OCI-LY7 (cell line): ENCODE measurements around the gene CRIM1. TPM values are rescaled to one million over a fixed set of nuclear protein-coding genes. Genes with fewer than 3 reads are reported as not detected.

ENCODE experiments used
- BruUV-seq: library from RNA; stranded (reverse); fragments of 400-500 nt; replicated peaks from 2 replicates; lab custom pipeline; 2021; lab: Mats Ljungman, UMichigan
- CTCF ChIA-PET: fragments of 300-600 bp; sonication (Branson Sonifier 250); formaldehyde crosslinking; loops from one replicate; lab custom pipeline; 2022; ENCODE audit warnings: antibody characterized with exemption; ENCODE audit not compliant: unreplicated experiment; lab: Charles Lee
- POLR2A ChIA-PET: fragments of 300-600 bp; sonication (Branson Sonifier 250); formaldehyde crosslinking; loops from one replicate; lab custom pipeline; 2022; ENCODE audit warnings: antibody characterized with exemption; lab: Charles Lee
- DNase-seq: peaks from one replicate; pipeline ENCODE4 v3.0.0-alpha.2; 2015; ENCODE audit warnings: low spot score
- H2AFZ ChIP-seq: fragments of 200-600 bp; sonication (generic), shearing (Covaris generic); 2 replicates; pipeline ENCODE4 v1.6.1; 2014; ENCODE audit warnings: mild to moderate bottlenecking, antibody characterized with exemption, low read length, moderate library complexity
- H3K27ac ChIP-seq: fragments of 200-600 bp; sonication (generic); 2 replicates; pipeline ENCODE4 v1.5.1; 2014; ENCODE audit warnings: mixed run types, low read depth, mild to moderate bottlenecking, moderate library complexity, low read length, inconsistent platforms; ENCODE audit not compliant: poor library complexity, severe bottlenecking
- H3K36me3 ChIP-seq: fragments of 200-600 bp; sonication (generic); 2 replicates; pipeline ENCODE4 v1.6.1; 2014; ENCODE audit warnings: mild to moderate bottlenecking, antibody characterized with exemption, low read length, moderate library complexity, mixed read lengths; ENCODE audit not compliant: insufficient read depth
- H3K4me1 ChIP-seq: fragments of 200-600 bp; sonication (generic); 2 replicates; pipeline ENCODE4 v1.5.1; 2014; ENCODE audit warnings: mild to moderate bottlenecking, low read length; ENCODE audit not compliant: insufficient read depth, poor library complexity, severe bottlenecking
- H3K4me2 ChIP-seq: fragments of 200-600 bp; sonication (generic); 2 replicates; pipeline ENCODE4 v1.6.1; 2014; ENCODE audit warnings: mild to moderate bottlenecking, low read length
- H3K4me3 ChIP-seq: fragments of 200-600 bp; sonication (generic); 2 replicates; pipeline ENCODE4 v1.5.1; 2014; ENCODE audit warnings: mild to moderate bottlenecking, low read depth, low read length; ENCODE audit not compliant: poor library complexity, severe bottlenecking
- H3K79me2 ChIP-seq: fragments of 200-600 bp; sonication (generic); 2 replicates; pipeline ENCODE4 v1.6.1; 2016; ENCODE audit warnings: low read depth, mild to moderate bottlenecking, low read length, moderate library complexity, mixed read lengths; ENCODE audit not compliant: insufficient read depth
- H3K9me2 ChIP-seq: fragments of 200-600 bp; sonication (generic); 2 replicates; pipeline ENCODE4 v1.6.1; 2016; ENCODE audit warnings: mild to moderate bottlenecking, low read length, mixed read lengths; ENCODE audit not compliant: insufficient read depth
- H3K9me3 ChIP-seq: fragments of 200-600 bp; sonication (generic); 2 replicates; pipeline ENCODE4 v1.6.1; 2014; ENCODE audit warnings: mild to moderate bottlenecking, mixed run types, low read length, mixed read lengths
- H4K20me1 ChIP-seq: fragments of 200-600 bp; sonication (generic); 2 replicates; pipeline ENCODE4 v1.6.1; 2014; ENCODE audit warnings: mild to moderate bottlenecking, antibody characterized with exemption, low read length, moderate library complexity, mixed read lengths; ENCODE audit not compliant: insufficient read depth
- EZH2phosphoT487 ChIP-seq: fragments of 200-600 bp; sonication (generic); IDR thresholded peaks from 2 replicates; pipeline ENCODE4 v1.6.1; 2018; ENCODE audit warnings: low read depth, borderline replicate concordance, mild to moderate bottlenecking, mixed run types, antibody characterized with exemption, low read length, moderate library complexity, mixed read lengths
- intact Hi-C: fragments of 100-400 bp; cut with micrococcal nuclease; formaldehyde crosslinking; loops from one replicate; pipeline ENCODE4 v1.10.0; 2022; ENCODE audit not compliant: unreplicated experiment
- total RNA-seq, 2 experiments: library from RNA; depleted of rRNA in 1 of 2; stranded (reverse); fragments of >200 nt in 1 of 2; shearing (Covaris generic) in 1 of 2; gene quantifications; 2 replicates each; pipeline ENCODE4 v1.2.3, GENCODE V29; 2014 to 2022
- TF ChIP-seq, protein P1 (sequence below): fragments of 200-600 bp; sonication (generic); conservative IDR thresholded peaks from 2 replicates; pipeline ENCODE4 v1.5.1; 2014; ENCODE audit warnings: mild to moderate bottlenecking, antibody characterized with exemption, low read length, moderate library complexity, mixed read lengths

CRIM1 gene
- total RNA-seq, 2 experiments from 2014 or later: 37.0 to 47.4 TPM

GRCh38 chr2:36550006-36550405 lies 194.4 kb downstream of the CRIM1 start:
- Histone ChIP-seq H3K9me2 (no peaks in the 10 kb centered on the region), H3K9me3 (no peaks in the 10 kb centered on the region), H3K4me1 (no peaks in the 10 kb centered on the region), H3K36me3 (peaks cover 73% of the 10 kb centered on the region), H4K20me1 (no peaks in the 10 kb centered on the region), H3K79me2 (no peaks in the 10 kb centered on the region), H3K27ac (no peak overlapping the region), H2AFZ (no peak overlapping the region), H3K4me3 (no peak overlapping the region), H3K4me2 (no peak overlapping the region)
- CTCF ChIA-PET: no interaction called here
- POLR2A ChIA-PET: interaction anchor here (0.6 to 0.9 kb wide), 3 partner anchors 8 to 114 kb away, joined by 3 to 5 read pairs (median 5); no protein-coding TSS in a partner anchor
- no peak for TF ChIP-seq EZH2phosphoT487
- TF ChIP-seq, protein P1, sequence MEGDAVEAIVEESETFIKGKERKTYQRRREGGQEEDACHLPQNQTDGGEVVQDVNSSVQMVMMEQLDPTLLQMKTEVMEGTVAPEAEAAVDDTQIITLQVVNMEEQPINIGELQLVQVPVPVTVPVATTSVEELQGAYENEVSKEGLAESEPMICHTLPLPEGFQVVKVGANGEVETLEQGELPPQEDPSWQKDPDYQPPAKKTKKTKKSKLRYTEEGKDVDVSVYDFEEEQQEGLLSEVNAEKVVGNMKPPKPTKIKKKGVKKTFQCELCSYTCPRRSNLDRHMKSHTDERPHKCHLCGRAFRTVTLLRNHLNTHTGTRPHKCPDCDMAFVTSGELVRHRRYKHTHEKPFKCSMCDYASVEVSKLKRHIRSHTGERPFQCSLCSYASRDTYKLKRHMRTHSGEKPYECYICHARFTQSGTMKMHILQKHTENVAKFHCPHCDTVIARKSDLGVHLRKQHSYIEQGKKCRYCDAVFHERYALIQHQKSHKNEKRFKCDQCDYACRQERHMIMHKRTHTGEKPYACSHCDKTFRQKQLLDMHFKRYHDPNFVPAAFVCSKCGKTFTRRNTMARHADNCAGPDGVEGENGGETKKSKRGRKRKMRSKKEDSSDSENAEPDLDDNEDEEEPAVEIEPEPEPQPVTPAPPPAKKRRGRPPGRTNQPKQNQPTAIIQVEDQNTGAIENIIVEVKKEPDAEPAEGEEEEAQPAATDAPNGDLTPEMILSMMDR: no peak
- intact Hi-C loops: no loop called here
- BruUV-seq: no TSS peak
- no peak for DNase-seq

- no peaks in the 10 kb centered on the region for H3K79me2 ChIP-seq
- H3K9me2 ChIP-seq: no peaks in the 10 kb centered on the region
- no peak for TF ChIP-seq EZH2phosphoT487
- TF ChIP-seq, protein P1: no peak
- H2AFZ ChIP-seq: no peak overlapping the region
- DNase-seq: no peak
- H3K4me1 ChIP-seq: no peaks in the 10 kb centered on the region
- H3K9me3 ChIP-seq: no peaks in the 10 kb centered on the region
- BruUV-seq: no TSS peak
- H3K27ac ChIP-seq: no peak overlapping the region
- intact Hi-C loops: no loop called here
- peaks cover 51% of the 10 kb centered on the region for H3K36me3 ChIP-seq
- CTCF ChIA-PET: interaction anchor here (1.0 kb wide), 1 partner anchor 13 kb away, joined by 3 read pairs; no protein-coding TSS in a partner anchor
- no peak overlapping the region for H3K4me3 ChIP-seq
- H4K20me1 ChIP-seq: no peaks in the 10 kb centered on the region
- no peak overlapping the region for H3K4me2 ChIP-seq
- POLR2A ChIA-PET: no interaction called here
These were observed 198.1 kb downstream of the CRIM1 start for GRCh38 chr2:36553683-36554082.

GRCh38 chr2:36554531-36554930 lies 199.0 kb downstream of the CRIM1 start:
- no peak for TF ChIP-seq EZH2phosphoT487
- TF ChIP-seq, protein P1: no peak
- no TSS peak for BruUV-seq
- Histone ChIP-seq H4K20me1 (no peaks in the 10 kb centered on the region), H3K4me1 (no peaks in the 10 kb centered on the region), H3K9me3 (no peaks in the 10 kb centered on the region), H3K4me2 (no peak overlapping the region), H3K36me3 (peaks cover 44% of the 10 kb centered on the region), H3K9me2 (no peaks in the 10 kb centered on the region), H2AFZ (no peak overlapping the region), H3K4me3 (no peak overlapping the region), H3K27ac (no peak overlapping the region), H3K79me2 (no peaks in the 10 kb centered on the region)
- CTCF ChIA-PET: interaction anchor here (1.0 kb wide), 1 partner anchor 13 kb away, joined by 3 read pairs; no protein-coding TSS in a partner anchor
- DNase-seq: no peak
- intact Hi-C loops: no loop called here
- POLR2A ChIA-PET: no interaction called here
